Suprapubic skin (tissue), 4 donors: ENCODE data around the gene ADH6. TPM values are rescaled to one million over a fixed set of nuclear protein-coding genes. Genes with fewer than 3 reads are reported as not detected.

Source experiments
- DNase-seq, 2 donors: peaks; one replicate each; pipeline ENCODE4 v3.0.0-alpha.2; 2019; ENCODE audit warnings: low spot score in 2 of 2
- H3K27ac ChIP-seq: fragments of 200-600 bp; sonication (generic); one replicate; pipeline ENCODE4 v1.5.1; 2019
- H3K27me3 ChIP-seq: fragments of 200-600 bp; sonication (generic); one replicate; pipeline ENCODE4 v1.5.1; 2019
- H3K36me3 ChIP-seq: fragments of 200-600 bp; sonication (generic); one replicate; pipeline ENCODE4 v1.5.1; 2019
- H3K4me1 ChIP-seq: fragments of 200-600 bp; sonication (generic); one replicate; pipeline ENCODE4 v1.5.1; 2019
- H3K4me3 ChIP-seq: fragments of 200-600 bp; sonication (generic); one replicate; pipeline ENCODE4 v1.5.1; 2019; ENCODE audit warnings: mild to moderate bottlenecking
- H3K9me3 ChIP-seq: fragments of 200-600 bp; sonication (generic); one replicate; pipeline ENCODE4 v1.5.1; 2019
- EP300 ChIP-seq: sonication (generic); formaldehyde crosslinking; IDR thresholded peaks from one replicate; pipeline ENCODE4 v1.6.1; 2017; ENCODE audit warnings: antibody characterized with exemption
- POLR2A ChIP-seq, 2 donors: fragments of 450-650 bp; IDR thresholded peaks; one replicate each; pipeline ENCODE4 v1.6.1; 2017; ENCODE audit warnings: antibody characterized with exemption in 2 of 2, mild to moderate bottlenecking in 2 of 2, moderate library complexity in 2 of 2
- POLR2AphosphoS5 ChIP-seq, 3 donors: sonication (generic); formaldehyde crosslinking; IDR thresholded peaks; one replicate each; pipeline ENCODE4 v1.6.1; 2017; ENCODE audit warnings: antibody characterized with exemption in 3 of 3
- WGBS: methylation state at CpG from one replicate; pipeline ENCODE4 v1.1.5; 2018; 5-methylcytosine and 5-hydroxymethylcytosine counted together
- total RNA-seq, 4 donors: library from RNA; depleted of rRNA; stranded (reverse); fragments of >200 nt; gene quantifications; one replicate each; pipeline ENCODE4 v1.1.0, GENCODE V29; 2016
- TF ChIP-seq, protein P1 (sequence below), 2 donors: fragments of 200-600 bp in 1 of 2; fragments of 450-650 bp in 1 of 2; sonication (generic) in 1 of 2; IDR thresholded peaks; one replicate each; pipeline ENCODE4 v1.5.1; 2016 to 2019; ENCODE audit warnings: antibody characterized with exemption in 2 of 2, mild to moderate bottlenecking in 1 of 2, moderate library complexity in 1 of 2

ADH6 gene
- total RNA-seq, 4 donors from 2014 or later = 2.5 to 18.8 (median 12.1) TPM

DNA sequence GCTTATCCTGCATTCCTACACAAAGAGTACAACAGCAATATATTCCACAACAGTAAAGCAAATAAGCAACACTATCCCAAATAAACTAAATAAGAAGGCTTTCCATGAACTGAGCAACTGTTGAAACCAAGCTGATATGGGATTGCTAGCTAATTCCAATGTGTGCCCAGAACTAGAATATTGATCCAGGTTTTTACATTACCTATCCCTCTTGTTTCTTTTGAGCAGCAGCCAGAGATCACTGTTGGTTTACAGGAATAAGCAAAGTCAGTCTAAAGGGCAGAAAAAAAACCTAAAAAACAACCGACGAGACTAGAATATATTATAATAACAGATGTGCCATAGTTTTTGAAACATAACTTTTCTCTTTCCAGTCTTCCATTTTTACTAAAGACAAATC, 52.5 kb downstream of the ADH6 start:
- TF ChIP-seq POLR2AphosphoS5 (IDR thresholded peaks at IDR 0.05) = no peak
- no peak for TF ChIP-seq POLR2A (IDR thresholded peaks at IDR 0.05)
- DNase-seq = no peak
- no peaks in the 10 kb centered on the region for H3K4me1 ChIP-seq
- no peaks in the 10 kb centered on the region for H3K9me3 ChIP-seq
- WGBS = 49% methylated on average over 2 of the region's 2 CpGs
- H3K27ac ChIP-seq = no peak overlapping the region
- H3K4me3 ChIP-seq = no peak overlapping the region
- H3K27me3 ChIP-seq = no peaks in the 10 kb centered on the region
- no peaks in the 10 kb centered on the region for H3K36me3 ChIP-seq

DNA sequence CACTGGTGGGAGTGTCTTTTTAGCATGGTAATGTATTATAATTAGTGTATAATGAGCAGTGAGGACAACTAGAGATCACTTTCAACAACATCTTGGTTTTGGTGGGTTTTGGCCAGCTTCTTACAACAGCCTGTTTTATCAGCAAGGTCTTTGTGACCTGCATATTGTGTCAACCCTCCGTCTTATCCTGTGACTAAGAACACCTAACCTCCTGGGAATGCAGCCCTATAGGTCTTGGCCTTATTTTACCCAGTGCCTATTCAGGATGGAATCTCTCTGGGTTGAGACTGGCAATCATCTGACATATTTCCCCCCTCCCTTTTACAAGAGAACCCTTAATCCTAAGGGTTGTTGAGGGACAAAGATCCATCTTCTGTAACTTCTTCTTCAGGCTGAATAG, 53.1 kb downstream of the ADH6 start:
- Histone ChIP-seq H3K4me1 (no peaks in the 10 kb centered on the region), H3K9me3 (no peaks in the 10 kb centered on the region), H3K27me3 (no peaks in the 10 kb centered on the region), H3K4me3 (no peak overlapping the region), H3K27ac (no peak overlapping the region), H3K36me3 (no peaks in the 10 kb centered on the region)
- DNase-seq = no peak
- TF ChIP-seq EP300 (no peak), POLR2A (IDR thresholded peaks at IDR 0.05) (no peak), POLR2AphosphoS5 (IDR thresholded peaks at IDR 0.05) (no peak)
- TF ChIP-seq, protein P1, sequence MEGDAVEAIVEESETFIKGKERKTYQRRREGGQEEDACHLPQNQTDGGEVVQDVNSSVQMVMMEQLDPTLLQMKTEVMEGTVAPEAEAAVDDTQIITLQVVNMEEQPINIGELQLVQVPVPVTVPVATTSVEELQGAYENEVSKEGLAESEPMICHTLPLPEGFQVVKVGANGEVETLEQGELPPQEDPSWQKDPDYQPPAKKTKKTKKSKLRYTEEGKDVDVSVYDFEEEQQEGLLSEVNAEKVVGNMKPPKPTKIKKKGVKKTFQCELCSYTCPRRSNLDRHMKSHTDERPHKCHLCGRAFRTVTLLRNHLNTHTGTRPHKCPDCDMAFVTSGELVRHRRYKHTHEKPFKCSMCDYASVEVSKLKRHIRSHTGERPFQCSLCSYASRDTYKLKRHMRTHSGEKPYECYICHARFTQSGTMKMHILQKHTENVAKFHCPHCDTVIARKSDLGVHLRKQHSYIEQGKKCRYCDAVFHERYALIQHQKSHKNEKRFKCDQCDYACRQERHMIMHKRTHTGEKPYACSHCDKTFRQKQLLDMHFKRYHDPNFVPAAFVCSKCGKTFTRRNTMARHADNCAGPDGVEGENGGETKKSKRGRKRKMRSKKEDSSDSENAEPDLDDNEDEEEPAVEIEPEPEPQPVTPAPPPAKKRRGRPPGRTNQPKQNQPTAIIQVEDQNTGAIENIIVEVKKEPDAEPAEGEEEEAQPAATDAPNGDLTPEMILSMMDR (IDR thresholded peaks at IDR 0.05) = no peak
- WGBS = 83% methylated on average over 1 of the region's 1 CpG

DNA sequence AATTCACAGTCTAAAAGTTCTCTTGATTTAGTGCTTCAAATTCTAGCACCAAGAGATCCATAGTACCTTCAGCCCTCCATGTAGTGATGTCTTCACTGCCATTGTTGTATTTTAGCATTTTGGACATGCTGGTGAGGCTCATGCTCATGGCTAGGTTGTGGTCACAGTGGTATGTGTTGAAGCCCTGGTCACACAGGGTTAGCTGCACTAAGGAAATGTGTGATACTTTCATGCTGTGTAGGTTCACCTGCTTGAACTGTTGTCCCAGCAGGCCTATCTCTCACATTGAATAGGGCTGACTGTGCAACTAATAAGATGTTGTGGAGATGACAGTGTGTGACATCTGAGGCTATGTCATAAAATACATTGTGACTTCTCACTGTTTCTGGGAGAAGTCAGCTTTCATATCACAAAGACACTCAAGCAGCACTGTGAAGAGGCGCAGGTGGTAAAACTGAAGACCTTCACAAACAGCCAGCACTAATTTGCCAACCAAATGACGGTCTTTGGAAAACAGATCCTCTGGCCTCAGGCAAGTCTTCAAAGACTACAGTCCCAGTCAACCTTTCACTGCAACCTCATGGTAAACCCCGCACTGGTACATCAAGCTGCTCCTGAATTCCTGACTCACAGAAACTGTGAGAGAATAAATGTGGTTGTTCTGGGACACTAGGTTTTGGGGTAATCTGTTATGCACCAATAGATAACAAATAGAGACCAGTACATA, 57.5 kb downstream of the ADH6 start:
- 95% methylated on average over 3 of the region's 3 CpGs for WGBS
- Histone ChIP-seq H3K4me3 (no peak overlapping the region), H3K36me3 (no peaks in the 10 kb centered on the region), H3K27me3 (no peaks in the 10 kb centered on the region), H3K27ac (no peak overlapping the region), H3K9me3 (no peaks in the 10 kb centered on the region), H3K4me1 (no peaks in the 10 kb centered on the region)
- no peak for TF ChIP-seq POLR2A (IDR thresholded peaks at IDR 0.05)
- no peak for TF ChIP-seq EP300
- TF ChIP-seq, protein P1 (IDR thresholded peaks at IDR 0.05) = no peak
- DNase-seq = no peak

DNA sequence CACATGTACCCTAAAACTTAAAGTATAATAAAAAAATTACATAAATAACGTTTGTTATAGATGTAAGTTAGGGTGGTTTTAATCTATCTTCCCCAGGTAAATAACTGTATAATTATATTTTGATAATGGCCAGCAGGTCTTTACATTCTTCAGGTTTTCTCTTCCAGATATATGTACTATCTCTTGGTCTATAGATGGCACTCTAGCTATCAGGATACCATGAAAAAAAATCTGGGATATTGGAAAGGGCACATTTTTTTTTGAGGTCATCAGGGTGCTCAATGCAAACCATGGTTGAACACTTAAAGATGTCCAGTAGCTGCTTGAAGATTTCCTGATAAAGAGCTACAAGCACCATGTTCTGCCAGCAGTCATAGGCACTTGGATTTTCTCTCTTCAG, 59.3 kb downstream of the ADH6 start:
- no peaks in the 10 kb centered on the region for H3K9me3 ChIP-seq
- H3K4me3 ChIP-seq = no peak overlapping the region
- H3K4me1 ChIP-seq = no peaks in the 10 kb centered on the region
- TF ChIP-seq, protein P1 (IDR thresholded peaks at IDR 0.05) = no peak
- TF ChIP-seq EP300 (no peak), POLR2AphosphoS5 (IDR thresholded peaks at IDR 0.05) (no peak), POLR2A (IDR thresholded peaks at IDR 0.05) (no peak)
- H3K27ac ChIP-seq = no peak overlapping the region
- H3K36me3 ChIP-seq = no peaks in the 10 kb centered on the region
- no peak for DNase-seq
- no peaks in the 10 kb centered on the region for H3K27me3 ChIP-seq
- WGBS = 69% methylated on average over 1 of the region's 1 CpG

DNA sequence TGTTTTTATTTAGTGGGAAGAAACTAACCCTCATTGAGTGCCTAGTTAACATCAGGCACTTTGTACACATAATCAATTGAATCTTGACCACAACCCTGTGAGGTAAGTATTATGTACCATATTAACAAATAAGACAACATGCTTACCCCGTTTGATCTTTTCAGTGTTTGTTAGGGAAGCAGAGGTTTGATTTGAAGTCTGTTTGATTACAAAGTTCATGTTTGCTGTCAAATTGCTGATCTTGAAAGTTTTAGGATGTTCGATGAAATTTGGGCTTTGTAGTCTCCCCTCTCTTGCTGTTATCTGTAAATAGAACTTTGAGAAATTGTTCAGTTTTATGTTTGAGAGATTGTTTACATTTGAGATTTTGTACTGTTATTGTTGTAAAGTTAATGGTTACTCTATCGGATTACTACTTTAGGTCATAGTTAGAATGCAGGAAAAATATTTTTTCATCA, 61.5 kb downstream of the ADH6 start:
- no peak for DNase-seq
- Histone ChIP-seq H3K9me3 (no peaks in the 10 kb centered on the region), H3K27ac (no peak overlapping the region), H3K36me3 (no peaks in the 10 kb centered on the region), H3K4me3 (no peak overlapping the region), H3K4me1 (no peaks in the 10 kb centered on the region), H3K27me3 (no peaks in the 10 kb centered on the region)
- 79% methylated on average over 3 of the region's 3 CpGs for WGBS
- TF ChIP-seq POLR2AphosphoS5 (IDR thresholded peaks at IDR 0.05) (no peak), EP300 (no peak), POLR2A (IDR thresholded peaks at IDR 0.05) (no peak)
- TF ChIP-seq, protein P1 (IDR thresholded peaks at IDR 0.05) = no peak
